GM10266 (cell line): ENCODE measurements around the gene GPATCH3.

Experiments
- DNase-seq: peaks from one replicate; pipeline ENCODE4 v3.0.0; 2012; ENCODE audit errors: extremely low spot score
- TF ChIP-seq, protein P1 (sequence below): IDR thresholded peaks from 2 replicates; pipeline ENCODE4 v1.5.1; 2012; ENCODE audit warnings: mild to moderate bottlenecking, low read depth; ENCODE audit not compliant: control insufficient read depth, insufficient read depth; ENCODE audit errors: missing control alignments

Gene GPATCH3

GRCh38 chr1:26942656-26943055, 42.4 kb upstream of the GPATCH3 start:
- no peak for DNase-seq
- TF ChIP-seq, protein P1, sequence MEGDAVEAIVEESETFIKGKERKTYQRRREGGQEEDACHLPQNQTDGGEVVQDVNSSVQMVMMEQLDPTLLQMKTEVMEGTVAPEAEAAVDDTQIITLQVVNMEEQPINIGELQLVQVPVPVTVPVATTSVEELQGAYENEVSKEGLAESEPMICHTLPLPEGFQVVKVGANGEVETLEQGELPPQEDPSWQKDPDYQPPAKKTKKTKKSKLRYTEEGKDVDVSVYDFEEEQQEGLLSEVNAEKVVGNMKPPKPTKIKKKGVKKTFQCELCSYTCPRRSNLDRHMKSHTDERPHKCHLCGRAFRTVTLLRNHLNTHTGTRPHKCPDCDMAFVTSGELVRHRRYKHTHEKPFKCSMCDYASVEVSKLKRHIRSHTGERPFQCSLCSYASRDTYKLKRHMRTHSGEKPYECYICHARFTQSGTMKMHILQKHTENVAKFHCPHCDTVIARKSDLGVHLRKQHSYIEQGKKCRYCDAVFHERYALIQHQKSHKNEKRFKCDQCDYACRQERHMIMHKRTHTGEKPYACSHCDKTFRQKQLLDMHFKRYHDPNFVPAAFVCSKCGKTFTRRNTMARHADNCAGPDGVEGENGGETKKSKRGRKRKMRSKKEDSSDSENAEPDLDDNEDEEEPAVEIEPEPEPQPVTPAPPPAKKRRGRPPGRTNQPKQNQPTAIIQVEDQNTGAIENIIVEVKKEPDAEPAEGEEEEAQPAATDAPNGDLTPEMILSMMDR, result no peak

DNA sequence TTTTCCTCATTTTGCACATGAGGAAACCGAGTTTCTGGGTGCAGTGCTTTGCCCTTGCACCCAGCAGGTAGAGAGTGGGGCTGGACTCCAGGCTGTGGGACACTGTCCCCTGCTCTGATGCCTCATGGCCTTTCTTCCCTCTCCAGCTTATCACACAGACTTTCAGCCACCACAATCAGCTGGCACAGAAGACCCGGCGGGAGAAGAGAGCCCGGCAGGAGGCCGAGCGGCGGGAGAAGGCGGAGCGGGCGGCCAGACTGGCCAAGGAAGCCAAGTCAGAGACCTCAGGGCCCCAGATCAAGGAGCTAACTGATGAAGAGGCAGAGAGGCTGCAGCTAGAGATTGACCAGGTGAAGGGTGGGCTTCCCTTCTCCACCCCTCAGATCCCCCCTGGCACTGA, 41.0 kb upstream of the GPATCH3 start:
- no peak for DNase-seq
- TF ChIP-seq, protein P1, result no peak

DNA sequence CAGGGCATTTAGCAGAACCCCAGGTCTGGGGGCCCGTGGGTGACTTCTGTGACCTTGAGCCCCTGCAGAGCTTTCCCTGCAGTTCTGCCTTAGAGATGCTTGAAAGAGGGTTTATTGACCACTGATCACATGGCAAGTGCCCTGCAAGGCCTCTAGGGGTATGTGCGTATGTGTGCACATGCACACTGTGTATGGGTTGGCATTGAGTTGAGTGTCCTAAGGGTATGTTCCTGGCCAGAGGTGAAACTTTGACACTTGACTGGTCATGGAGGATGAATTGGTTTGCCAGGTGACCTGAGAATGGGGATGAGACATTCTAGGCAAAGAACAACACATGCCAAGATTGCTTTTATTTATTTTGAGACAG, 38.4 kb upstream of the GPATCH3 start:
- TF ChIP-seq, protein P1, result no peak

GRCh38 chr1:26938004-26938658, 37.9 kb upstream of the GPATCH3 start:
- TF ChIP-seq, protein P1, result no peak
- no peak for DNase-seq

More for the DNA sequence above, 38.4 kb upstream of the GPATCH3 start:
- no peak for DNase-seq

GRCh38 chr1:26936823-26937222, 36.6 kb upstream of the GPATCH3 start:
- DNase-seq, result no peak
- TF ChIP-seq, protein P1, result no peak

DNA sequence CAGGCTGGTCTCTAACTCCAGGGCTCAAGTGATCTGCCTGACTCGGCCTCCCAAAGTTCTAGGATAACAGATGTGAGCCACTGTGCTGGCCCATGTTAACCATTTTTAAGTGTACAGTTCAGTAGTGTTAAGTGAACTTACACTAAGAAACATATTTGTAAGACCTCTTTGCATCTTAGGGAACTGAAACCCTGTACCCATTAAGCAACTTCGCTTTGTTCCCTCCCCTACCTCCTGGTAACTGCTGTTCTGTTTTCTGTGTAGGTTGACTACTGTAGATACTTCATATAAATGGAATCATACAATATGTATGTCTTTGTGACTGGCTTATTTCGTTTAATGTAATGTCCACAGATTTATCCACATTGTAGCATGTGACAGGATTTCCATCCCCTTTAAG, 32.3 kb upstream of the GPATCH3 start:
- peak; percentile 58 for DNase-seq
- TF ChIP-seq, protein P1, result no peak

- TF ChIP-seq, protein P1, result no peak
- no peak for DNase-seq
These were observed 23.4 kb upstream of the GPATCH3 start for GRCh38 chr1:26923711-26924110.
